ENCODE data around the gene LRRTM2. TPM values are rescaled to one million over a fixed set of nuclear protein-coding genes. Genes with fewer than 3 reads are reported as not detected.

LRRTM2 gene
- 0.22 and 1.0 TPM in 2 replicates for total RNA-seq

GRCh38 chr5:138874771-138875551 lies at the start of gene LRRTM2:
LRRTM2 (minus strand) TSS chr5:138875335; CDS start chr5:138874911, 424 bp downstream.

Other genes with a start within 250 kb of the LRRTM2 start
- 372 and 467 TPM in 2 replicates for gene CTNNA1, start 121.9 kb downstream of the LRRTM2 start, total RNA-seq

Data from placental pericyte (primary cell).